HS-5 (cell line): ENCODE measurements around the gene ITPR3.

Experiments
- DNase-seq: peaks from one replicate; pipeline ENCODE4 v3.0.0-alpha.2; 2012; ENCODE audit warnings: low read depth

The ITPR3 gene

GRCh38 chr6:33670086-33670660 is 49.1 kb downstream of the ITPR3 start:
- no peak for DNase-seq

- DNase-seq = no peak
Observed at GRCh38 chr6:33670971-33671743, 50.0 kb downstream of the ITPR3 start.

GRCh38 chr6:33671744-33672072 is 50.6 kb downstream of the ITPR3 start:
- DNase-seq = no peak

- DNase-seq = peak; percentile 92
Observed at GRCh38 chr6:33672808-33673207, 51.7 kb downstream of the ITPR3 start.

GRCh38 chr6:33673851-33674250 is 52.7 kb downstream of the ITPR3 start:
- no peak for DNase-seq

- DNase-seq = no peak
Observed at GRCh38 chr6:33675968-33676367, 54.8 kb downstream of the ITPR3 start.

- DNase-seq = no peak
Observed at GRCh38 chr6:33676416-33677142, 55.5 kb downstream of the ITPR3 start.

GRCh38 chr6:33677143-33677660 is 56.1 kb downstream of the ITPR3 start:
- DNase-seq = peak; percentile 37

- DNase-seq = no peak
Observed at GRCh38 chr6:33677689-33678088, 56.6 kb downstream of the ITPR3 start.

- no peak for DNase-seq
Observed at GRCh38 chr6:33678233-33678931, 57.3 kb downstream of the ITPR3 start.

GRCh38 chr6:33678932-33679490 is 57.9 kb downstream of the ITPR3 start:
- no peak for DNase-seq

GRCh38 chr6:33679761-33680160 is 58.6 kb downstream of the ITPR3 start:
- no peak for DNase-seq

- DNase-seq = no peak
Observed at GRCh38 chr6:33682341-33682740, 61.2 kb downstream of the ITPR3 start.

GRCh38 chr6:33683051-33683571 is 62.0 kb downstream of the ITPR3 start:
- DNase-seq = no peak

GRCh38 chr6:33683576-33684427 is 62.7 kb downstream of the ITPR3 start:
- no peak for DNase-seq

GRCh38 chr6:33684428-33684896 is 63.3 kb downstream of the ITPR3 start:
- DNase-seq = no peak

GRCh38 chr6:33684983-33685382 is 63.9 kb downstream of the ITPR3 start:
- DNase-seq = no peak

GRCh38 chr6:33685411-33686224 is 64.5 kb downstream of the ITPR3 start:
- no peak for DNase-seq

- DNase-seq = no peak
Observed at GRCh38 chr6:33686225-33686924, 65.3 kb downstream of the ITPR3 start.
